Osteocyte (in vitro differentiated cells): Measurements from ENCODE around the gene SH3TC2. TPM values are rescaled to one million over a fixed set of nuclear protein-coding genes. Genes with fewer than 3 reads are reported as not detected.

ENCODE experiments used
- DNase-seq: peaks from one replicate; pipeline ENCODE4 v3.0.0; 2021; ENCODE audit warnings: mixed read lengths; ENCODE audit not compliant: unreplicated experiment; ENCODE audit errors: extremely low spot score
- H3K27ac Mint-ChIP-seq: one replicate; pipeline ENCODE4 v1.8.0; 2021; ENCODE audit warnings: mild to moderate bottlenecking, mixed read lengths; ENCODE audit not compliant: unreplicated experiment
- H3K27me3 Mint-ChIP-seq: one replicate; pipeline ENCODE4 v1.8.0; 2021; ENCODE audit warnings: mixed read lengths; ENCODE audit not compliant: unreplicated experiment
- H3K36me3 Mint-ChIP-seq: one replicate; pipeline ENCODE4 v1.8.0; 2021; ENCODE audit warnings: mixed read lengths; ENCODE audit not compliant: unreplicated experiment
- H3K4me1 Mint-ChIP-seq: one replicate; pipeline ENCODE4 v1.8.0; 2021; ENCODE audit warnings: mixed read lengths; ENCODE audit not compliant: unreplicated experiment
- H3K4me3 Mint-ChIP-seq: one replicate; pipeline ENCODE4 v1.8.0; 2021; ENCODE audit warnings: mild to moderate bottlenecking, moderate library complexity, mixed read lengths; ENCODE audit not compliant: unreplicated experiment
- H3K9me3 Mint-ChIP-seq: one replicate; pipeline ENCODE4 v1.8.0; 2021; ENCODE audit warnings: mixed read lengths; ENCODE audit not compliant: unreplicated experiment
- total RNA-seq: library from RNA; stranded (reverse); gene quantifications from 2 replicates; pipeline ENCODE4 v1.2.1, GENCODE V29; 2021
- TF ChIP-seq, protein P1 (sequence below): fragments of 200-600 bp; sonication (generic); IDR thresholded peaks from 2 replicates; pipeline ENCODE4 v1.5.0; 2021; ENCODE audit warnings: antibody characterized with exemption, mild to moderate bottlenecking, moderate library complexity

The SH3TC2 gene
- total RNA-seq, 1 donor from 2014 or later: 0.83 TPM

DNA sequence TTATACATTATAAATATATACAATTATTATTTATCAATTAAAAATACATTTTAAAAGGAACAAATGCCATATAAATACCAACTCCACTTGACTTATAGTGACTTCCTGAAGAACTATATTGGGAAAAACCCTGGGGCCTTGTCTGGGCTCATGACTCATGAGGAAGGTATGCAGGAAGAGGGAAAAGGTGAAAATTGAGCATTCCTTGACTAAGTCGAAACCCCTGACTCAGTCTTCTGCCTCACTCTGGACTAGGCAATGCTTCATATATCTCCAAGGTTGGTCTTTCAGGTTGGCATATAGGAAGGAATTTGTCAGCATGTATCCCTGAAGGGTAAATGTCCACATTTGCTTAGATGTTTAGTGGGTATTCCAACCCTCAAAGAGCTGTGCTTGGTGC lies 78.5 kb downstream of the SH3TC2 start:
- TF ChIP-seq, protein P1, sequence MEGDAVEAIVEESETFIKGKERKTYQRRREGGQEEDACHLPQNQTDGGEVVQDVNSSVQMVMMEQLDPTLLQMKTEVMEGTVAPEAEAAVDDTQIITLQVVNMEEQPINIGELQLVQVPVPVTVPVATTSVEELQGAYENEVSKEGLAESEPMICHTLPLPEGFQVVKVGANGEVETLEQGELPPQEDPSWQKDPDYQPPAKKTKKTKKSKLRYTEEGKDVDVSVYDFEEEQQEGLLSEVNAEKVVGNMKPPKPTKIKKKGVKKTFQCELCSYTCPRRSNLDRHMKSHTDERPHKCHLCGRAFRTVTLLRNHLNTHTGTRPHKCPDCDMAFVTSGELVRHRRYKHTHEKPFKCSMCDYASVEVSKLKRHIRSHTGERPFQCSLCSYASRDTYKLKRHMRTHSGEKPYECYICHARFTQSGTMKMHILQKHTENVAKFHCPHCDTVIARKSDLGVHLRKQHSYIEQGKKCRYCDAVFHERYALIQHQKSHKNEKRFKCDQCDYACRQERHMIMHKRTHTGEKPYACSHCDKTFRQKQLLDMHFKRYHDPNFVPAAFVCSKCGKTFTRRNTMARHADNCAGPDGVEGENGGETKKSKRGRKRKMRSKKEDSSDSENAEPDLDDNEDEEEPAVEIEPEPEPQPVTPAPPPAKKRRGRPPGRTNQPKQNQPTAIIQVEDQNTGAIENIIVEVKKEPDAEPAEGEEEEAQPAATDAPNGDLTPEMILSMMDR: no peak
- Mint-ChIP-seq H3K36me3 (peaks cover 2% of the 10 kb centered on the region), H3K4me3 (no peak overlapping the region), H3K27me3 (no peaks in the 10 kb centered on the region), H3K9me3 (peaks cover 6% of the 10 kb centered on the region), H3K27ac (no peak overlapping the region), H3K4me1 (peaks cover 32% of the 10 kb centered on the region)
- DNase-seq: no peak

DNA sequence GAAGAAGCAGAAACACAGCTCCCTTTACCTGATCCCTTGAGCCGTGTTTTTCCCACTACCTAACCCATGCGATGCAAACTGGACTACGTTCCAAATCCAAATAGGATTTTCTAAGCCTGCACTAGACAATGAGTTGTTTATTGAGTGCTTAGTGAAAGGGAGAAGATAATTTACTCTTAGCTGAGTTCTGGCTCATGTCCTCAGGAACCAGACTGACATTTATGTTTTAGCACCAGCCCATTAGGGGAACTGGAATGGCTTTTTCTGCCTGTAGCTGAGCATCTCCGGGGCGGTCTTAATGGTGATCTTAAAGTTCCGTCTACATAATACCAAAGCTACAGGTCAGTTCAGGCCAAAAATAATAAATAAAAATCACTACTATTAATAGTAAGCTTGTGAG lies 81.5 kb downstream of the SH3TC2 start:
- peaks cover 57% of the 10 kb centered on the region for H3K4me1 Mint-ChIP-seq
- DNase-seq: no peak
- H3K27ac Mint-ChIP-seq: peak overlapping the region; percentile 52
- no peak overlapping the region for H3K4me3 Mint-ChIP-seq
- TF ChIP-seq, protein P1: no peak
- peaks cover 6% of the 10 kb centered on the region for H3K9me3 Mint-ChIP-seq
- peaks cover 2% of the 10 kb centered on the region for H3K36me3 Mint-ChIP-seq
- H3K27me3 Mint-ChIP-seq: no peaks in the 10 kb centered on the region

GRCh38 chr5:148980731-148981130 lies 82.1 kb downstream of the SH3TC2 start:
- TF ChIP-seq, protein P1: no peak
- Mint-ChIP-seq H3K27me3 (no peaks in the 10 kb centered on the region), H3K9me3 (peaks cover 6% of the 10 kb centered on the region), H3K27ac (peak overlapping the region; percentile 52), H3K4me3 (no peak overlapping the region), H3K36me3 (peaks cover 2% of the 10 kb centered on the region), H3K4me1 (peaks cover 57% of the 10 kb centered on the region)
- no peak for DNase-seq

DNA sequence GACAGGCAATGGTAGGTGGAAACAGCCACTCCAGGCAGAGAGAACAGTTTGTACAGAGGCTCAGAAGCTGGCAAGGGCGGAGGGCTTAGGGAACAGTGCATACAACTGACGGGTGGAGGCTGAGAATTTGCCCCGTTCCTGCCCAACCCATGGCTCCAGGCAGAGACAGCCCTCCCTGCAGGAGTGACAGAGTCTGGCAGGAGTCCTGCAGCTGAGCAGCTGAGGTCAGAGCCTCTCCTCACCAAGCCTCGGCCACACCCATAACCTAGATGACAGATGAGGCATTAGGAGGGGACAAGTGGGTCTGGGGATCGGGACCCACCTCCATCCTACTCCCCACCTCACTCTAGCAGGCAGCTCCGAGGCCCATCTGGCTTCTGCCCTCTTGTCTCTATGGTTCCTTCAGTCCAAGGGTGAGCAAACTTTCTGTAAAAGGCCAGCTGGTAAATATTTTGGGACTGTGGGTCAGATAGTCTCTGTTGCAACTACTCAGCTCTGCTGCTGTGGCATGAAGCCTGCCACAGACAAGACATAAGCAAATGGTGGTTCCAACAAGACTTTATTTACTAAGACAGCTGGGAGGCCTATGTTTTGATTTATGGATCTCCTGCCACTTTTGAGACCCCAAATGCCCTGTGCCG lies 83.7 kb downstream of the SH3TC2 start:
- peak overlapping the region; percentile 93 for H3K27ac Mint-ChIP-seq
- H3K27me3 Mint-ChIP-seq: no peaks in the 10 kb centered on the region
- TF ChIP-seq, protein P1: no peak
- H3K36me3 Mint-ChIP-seq: peaks cover 2% of the 10 kb centered on the region
- no peak overlapping the region for H3K4me3 Mint-ChIP-seq
- no peak for DNase-seq
- peaks cover 61% of the 10 kb centered on the region for H3K4me1 Mint-ChIP-seq
- peaks cover 6% of the 10 kb centered on the region for H3K9me3 Mint-ChIP-seq

DNA sequence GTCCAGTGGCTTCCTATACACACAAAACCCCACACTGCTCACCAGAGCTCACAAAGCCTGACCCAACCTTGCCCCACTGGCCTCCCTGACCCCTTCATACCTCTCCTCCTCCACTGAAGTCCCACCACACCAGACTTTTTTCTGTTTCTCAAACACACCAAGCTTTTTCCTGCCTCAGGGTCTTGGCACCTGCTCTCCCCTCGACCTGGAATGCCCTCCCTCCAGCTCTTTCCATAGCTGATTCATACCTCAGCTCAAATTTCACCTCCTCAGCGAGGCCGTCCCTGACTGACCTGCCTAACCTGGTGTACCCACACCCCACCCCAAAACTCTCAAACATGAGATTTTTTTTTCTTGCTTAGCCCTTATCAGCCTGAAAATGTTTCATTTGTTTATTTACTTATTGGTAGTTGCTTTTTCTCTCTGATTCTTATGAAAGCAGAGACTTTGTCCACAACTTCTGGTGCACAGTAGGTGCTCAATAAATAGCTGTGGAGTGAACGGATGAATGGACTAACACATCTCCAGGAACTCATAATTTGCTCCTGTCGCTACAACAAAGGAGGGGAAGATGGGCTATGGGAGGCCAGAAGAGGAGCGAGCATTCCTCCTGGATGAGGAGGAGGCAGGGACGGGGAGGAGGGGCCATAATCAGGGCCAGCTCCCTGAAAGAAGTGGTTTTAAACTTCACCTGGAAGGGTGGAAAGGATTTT lies 84.3 kb downstream of the SH3TC2 start:
- Mint-ChIP-seq H3K27me3 (no peaks in the 10 kb centered on the region), H3K27ac (peak overlapping the region; percentile 93), H3K9me3 (no peaks in the 10 kb centered on the region), H3K4me1 (peaks cover 65% of the 10 kb centered on the region), H3K4me3 (no peak overlapping the region), H3K36me3 (no peaks in the 10 kb centered on the region)
- no peak for DNase-seq
- TF ChIP-seq, protein P1: no peak
